ENCODE data around the gene RAF1.

GRCh38 chr3:12544652-12545472 is 119.1 kb downstream of the RAF1 start:
- TF ChIP-seq EZH2 (IDR thresholded peaks at IDR 0.05; ENCODE audit: low read depth, low read length, severe bottlenecking) (no peak), RFX5 (IDR thresholded peaks at IDR 0.05; ENCODE audit: borderline replicate concordance, low read depth, low read length) (no peak), SIX5 (IDR thresholded peaks at IDR 0.05; ENCODE audit: low read depth, low read length) (no peak), CTCF (IDR thresholded peaks at IDR 0.05; ENCODE audit: control extremely low read depth in 1 of 3, insufficient read depth in 1 of 3, low read depth in 1 of 3, low read length in 3 of 3) (peak in 1 of 3 experiments; percentile 4; a peak in 1 of 4 replicates), SIN3A (conservative IDR thresholded peaks at IDR 0.05 in 1 of 2, IDR thresholded peaks at IDR 0.05 in 1 of 2; ENCODE audit: low read depth in 1 of 2, low read length in 2 of 2) (no peak), SP1 (IDR thresholded peaks at IDR 0.05; ENCODE audit: low read depth, low read length) (no peak), POLR2AphosphoS5 (IDR thresholded peaks at IDR 0.05; ENCODE audit: low read depth, low read length) (no peak), JUND (IDR thresholded peaks at IDR 0.05; ENCODE audit: low read length) (no peak), FOSL1 (IDR thresholded peaks at IDR 0.05; ENCODE audit: insufficient read depth, low read depth, low read length) (no peak), POLR2A (IDR thresholded peaks at IDR 0.05; ENCODE audit: control extremely low read depth in 1 of 2, low read depth in 2 of 2, low read length in 2 of 2) (no peak; a peak in 1 of 3 replicates), GTF2F1 (IDR thresholded peaks at IDR 0.05; ENCODE audit: borderline replicate concordance, low read depth, low read length) (no peak), SUZ12 (IDR thresholded peaks at IDR 0.05; ENCODE audit: low read length) (no peak), EP300 (IDR thresholded peaks at IDR 0.05; ENCODE audit: borderline replicate concordance in 1 of 2, low read depth in 2 of 2, low read length in 2 of 2) (no peak), POU5F1 (IDR thresholded peaks at IDR 0.05; ENCODE audit: low read depth, low read length) (no peak)
